Measurements from ENCODE around the gene GRAMD2A.

The GRAMD2A gene

GRCh38 chr15:72231066-72231832 lies 33.7 kb upstream of the GRAMD2A start, which contains the start of gene PKM:
Gene PKM, minus strand, starts transcription at chr15:72231190. Its CDS starts 12,093 bp downstream, at chr15:72219097.
- ChIA-PET POLR2A (interaction anchor here (0.5 to 1.9 kb wide), 6 partner anchors 10 to 1755 kb away, joined by 3 to 9 read pairs (median 4); partner anchors contain the start of gene CELF6), CTCF (interaction anchor here (1.1 to 1.8 kb wide), 2 partner anchors 11 to 33 kb away, joined by 5 to 6 read pairs; no protein-coding TSS in a partner anchor)
- DNase-seq (ENCODE audit: extremely low spot score): peak; percentile 93
- TF ChIP-seq, protein P1, sequence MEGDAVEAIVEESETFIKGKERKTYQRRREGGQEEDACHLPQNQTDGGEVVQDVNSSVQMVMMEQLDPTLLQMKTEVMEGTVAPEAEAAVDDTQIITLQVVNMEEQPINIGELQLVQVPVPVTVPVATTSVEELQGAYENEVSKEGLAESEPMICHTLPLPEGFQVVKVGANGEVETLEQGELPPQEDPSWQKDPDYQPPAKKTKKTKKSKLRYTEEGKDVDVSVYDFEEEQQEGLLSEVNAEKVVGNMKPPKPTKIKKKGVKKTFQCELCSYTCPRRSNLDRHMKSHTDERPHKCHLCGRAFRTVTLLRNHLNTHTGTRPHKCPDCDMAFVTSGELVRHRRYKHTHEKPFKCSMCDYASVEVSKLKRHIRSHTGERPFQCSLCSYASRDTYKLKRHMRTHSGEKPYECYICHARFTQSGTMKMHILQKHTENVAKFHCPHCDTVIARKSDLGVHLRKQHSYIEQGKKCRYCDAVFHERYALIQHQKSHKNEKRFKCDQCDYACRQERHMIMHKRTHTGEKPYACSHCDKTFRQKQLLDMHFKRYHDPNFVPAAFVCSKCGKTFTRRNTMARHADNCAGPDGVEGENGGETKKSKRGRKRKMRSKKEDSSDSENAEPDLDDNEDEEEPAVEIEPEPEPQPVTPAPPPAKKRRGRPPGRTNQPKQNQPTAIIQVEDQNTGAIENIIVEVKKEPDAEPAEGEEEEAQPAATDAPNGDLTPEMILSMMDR (IDR thresholded peaks at IDR 0.05; ENCODE audit: control extremely low read depth, extremely low read depth, low read depth, missing control alignments): no peak

DNA sequence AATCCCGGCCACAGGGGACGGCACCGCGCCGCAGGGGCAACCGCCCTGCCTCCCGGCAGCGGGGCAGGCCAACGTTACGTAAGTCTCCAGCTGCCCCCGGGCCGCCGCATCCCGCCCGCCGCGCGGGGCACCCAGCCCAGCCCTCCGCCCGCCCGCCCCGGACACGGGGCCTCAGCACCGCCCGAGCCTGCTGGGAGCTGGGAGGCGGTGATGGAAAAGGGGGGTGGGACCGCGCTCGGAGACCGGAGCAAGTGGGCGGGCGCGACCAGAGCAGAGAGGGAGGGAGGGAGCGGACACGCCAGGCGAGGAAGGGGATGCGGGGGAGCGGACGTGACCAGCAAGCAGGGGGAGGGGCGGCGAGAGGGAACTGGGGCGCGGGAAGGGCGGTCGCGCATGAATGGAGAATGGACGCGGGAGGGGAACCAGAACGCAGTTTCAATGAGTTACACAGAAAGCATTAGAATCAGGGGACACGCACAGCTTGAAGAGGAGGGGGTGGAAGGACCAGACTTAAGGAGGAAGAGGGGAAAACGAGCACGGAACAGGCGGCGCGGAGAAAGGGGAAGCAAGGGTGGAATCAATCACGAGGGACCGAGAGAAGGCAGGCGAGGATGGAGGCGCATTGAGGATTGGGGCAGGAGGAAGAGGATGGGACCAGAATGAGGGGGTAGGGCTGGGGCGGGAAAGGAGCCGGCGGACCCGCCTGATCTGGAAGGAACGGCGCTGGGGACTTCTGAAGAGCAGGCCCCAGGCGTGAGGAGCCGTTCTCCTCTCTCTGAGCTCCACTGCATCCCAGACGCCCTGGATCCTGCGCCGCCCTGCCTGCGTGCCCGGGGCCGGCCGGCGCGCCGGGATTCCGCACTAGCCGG lies 32.8 kb upstream of the GRAMD2A start:
- DNase-seq (ENCODE audit: extremely low spot score): peak; percentile 73
- POLR2A ChIA-PET: interaction anchor here (0.6 to 1.9 kb wide), 8 partner anchors 9 to 1756 kb away, joined by 3 to 9 read pairs (median 3); partner anchors contain the start of gene CELF6
- CTCF ChIA-PET: interaction anchor here (1.8 kb wide), 1 partner anchor 32 kb away, joined by 6 read pairs; no protein-coding TSS in a partner anchor
- TF ChIP-seq, protein P1 (IDR thresholded peaks at IDR 0.05; ENCODE audit: control extremely low read depth, extremely low read depth, low read depth, missing control alignments): no peak

DNA sequence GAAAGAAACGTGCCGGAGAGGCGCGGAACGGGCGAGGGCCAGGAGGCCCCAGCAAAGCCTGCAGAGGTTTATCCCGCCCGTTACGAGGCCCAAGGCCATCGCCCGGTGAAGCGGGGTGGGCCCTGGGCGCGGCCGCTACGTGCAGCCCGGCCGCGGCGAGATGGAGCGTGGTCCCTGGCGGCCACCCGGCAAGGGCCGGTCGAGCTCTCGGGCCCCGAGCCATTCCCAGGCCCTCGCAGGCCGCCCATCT lies 32.3 kb upstream of the GRAMD2A start:
- ChIA-PET POLR2A (interaction anchor here (0.6 to 1.9 kb wide), 3 partner anchors 8 to 1389 kb away, joined by 3 to 9 read pairs (median 5); no protein-coding TSS in a partner anchor), CTCF (no interaction called here)

GRCh38 chr15:72229076-72229946 lies 31.7 kb upstream of the GRAMD2A start:
- CTCF ChIA-PET: no interaction called here

More for the DNA sequence above, 32.3 kb upstream of the GRAMD2A start:
- DNase-seq (ENCODE audit: extremely low spot score): no peak
- TF ChIP-seq, protein P1 (IDR thresholded peaks at IDR 0.05; ENCODE audit: control extremely low read depth, extremely low read depth, low read depth, missing control alignments): no peak

GRCh38 chr15:72227720-72228119 lies 30.1 kb upstream of the GRAMD2A start:
- CTCF ChIA-PET: interaction anchor here (1.4 to 2.8 kb wide), 12 partner anchors 8 to 475 kb away, joined by 4 to 28 read pairs (median 8); partner anchors contain the start of gene HEXA
- TF ChIP-seq, protein P1 (IDR thresholded peaks at IDR 0.05; ENCODE audit: control extremely low read depth, extremely low read depth, low read depth, missing control alignments): no peak
- DNase-seq (ENCODE audit: extremely low spot score): no peak
- POLR2A ChIA-PET: interaction anchor here (0.8 to 2.8 kb wide), 6 partner anchors 8 to 446 kb away, joined by 3 to 20 read pairs (median 4); partner anchors contain the start of gene HEXA

More at GRCh38 chr15:72229076-72229946, 31.7 kb upstream of the GRAMD2A start:
- DNase-seq (ENCODE audit: extremely low spot score): no peak
- POLR2A ChIA-PET: interaction anchor here (0.6 to 2.8 kb wide), 4 partner anchors 8 to 1390 kb away, joined by 3 to 20 read pairs (median 7); no protein-coding TSS in a partner anchor
- TF ChIP-seq, protein P1 (IDR thresholded peaks at IDR 0.05; ENCODE audit: control extremely low read depth, extremely low read depth, low read depth, missing control alignments): no peak

All from GM10248 (cell line).